ENCODE results near the gene SHMT1. TPM values are rescaled to one million over a fixed set of nuclear protein-coding genes. Genes with fewer than 3 reads are reported as not detected.
"Not testable (repeated sequence)": the region's sequence is repeated elsewhere in the genome, so short reads cannot be mapped to it uniquely, and the experiment has no call there.

SHMT1 gene
- total RNA-seq, 1 donor from 2014 or later, result 27.8 TPM

DNA sequence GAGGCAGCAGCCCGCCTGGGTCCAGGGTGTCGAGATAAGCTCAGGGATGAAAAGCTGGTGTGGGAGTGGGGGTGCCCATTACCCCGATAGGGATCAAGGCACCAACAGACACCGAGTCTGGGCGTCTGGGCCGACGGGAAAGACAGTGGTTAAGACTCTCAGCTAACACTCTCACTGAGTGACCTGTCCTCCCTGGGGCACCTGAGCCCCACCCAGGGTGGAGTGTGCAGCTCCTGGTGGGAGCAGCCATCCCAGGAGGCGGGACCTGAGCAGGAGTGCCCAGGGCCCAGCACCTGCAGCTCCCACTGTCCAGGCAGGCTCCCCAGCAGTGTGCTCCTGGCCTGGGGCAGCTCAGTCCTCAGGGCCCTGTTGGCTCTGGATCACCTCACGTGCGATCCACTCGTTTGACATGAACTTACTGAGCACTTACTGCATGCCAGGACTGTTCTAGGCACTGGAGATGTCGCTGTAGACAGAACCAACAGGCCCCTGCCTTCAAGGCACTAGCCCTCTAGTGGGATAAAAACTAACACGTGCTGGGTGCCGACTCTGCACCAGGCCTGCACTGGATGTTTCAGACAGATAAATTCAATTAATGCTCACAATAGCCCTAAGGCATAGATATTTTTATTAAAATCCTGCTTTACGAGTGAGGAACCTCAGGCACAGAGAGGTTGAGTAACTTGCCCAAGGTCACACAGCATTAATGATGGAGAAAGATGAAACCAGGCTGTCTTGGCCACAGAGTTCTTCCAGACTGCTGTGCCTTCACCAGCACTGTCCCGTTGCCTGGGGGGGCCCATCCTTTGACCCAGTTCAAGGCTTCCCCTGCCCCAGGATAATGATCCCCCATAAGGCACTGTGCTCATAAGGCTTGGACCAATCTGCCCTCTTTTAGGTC lies 16.1 kb upstream of the SHMT1 start:
- no peaks in the 10 kb centered on the region for H3K36me3 ChIP-seq
- peaks cover 4% of the 10 kb centered on the region for H3K27me3 ChIP-seq
- no peaks in the 10 kb centered on the region for H3K4me1 ChIP-seq
- intact Hi-C loops (cut with DNase I), result no loop called here
- H3K9me3 ChIP-seq, result peaks cover 5% of the 10 kb centered on the region
- DNase-seq (peak; percentile 57), ATAC-seq (no peak)
- no peak overlapping the region for H3K27ac ChIP-seq
- TF ChIP-seq CTCF (IDR thresholded peaks at IDR 0.05), result no peak
- no peak overlapping the region for H3K4me3 ChIP-seq

GRCh38 chr17:18378614-18379013 lies 15.3 kb upstream of the SHMT1 start:
- ATAC-seq; H3K9me3 ChIP-seq; H3K4me3 ChIP-seq; H3K4me1 ChIP-seq; H3K36me3 ChIP-seq; intact Hi-C loops (cut with DNase I); H3K27me3 ChIP-seq: not testable (repeated sequence)
- DNase-seq, result peak; percentile 22
- H3K27ac ChIP-seq, result peak overlapping the region; percentile 72

DNA sequence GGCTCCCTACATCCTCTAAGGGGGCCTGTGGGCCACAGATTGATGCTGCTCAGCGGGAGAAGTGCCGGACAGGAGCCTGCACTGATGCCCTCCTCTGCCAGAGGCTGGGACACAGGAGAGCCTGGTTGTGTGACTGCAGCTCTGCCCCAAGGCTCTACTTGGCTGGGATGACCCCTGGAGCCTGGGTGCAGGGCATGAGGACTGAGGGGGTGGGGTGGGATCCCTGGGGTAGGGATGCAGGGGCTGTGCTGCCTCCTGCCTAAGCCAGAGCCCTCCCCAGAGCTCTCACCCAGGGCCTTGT lies 14.8 kb upstream of the SHMT1 start:
- intact Hi-C loops (cut with DNase I), result no loop called here
- ATAC-seq (no peak), DNase-seq (no peak)
- H3K36me3 ChIP-seq, result no peaks in the 10 kb centered on the region
- no peaks in the 10 kb centered on the region for H3K4me1 ChIP-seq
- peaks cover 4% of the 10 kb centered on the region for H3K27me3 ChIP-seq
- no peak for TF ChIP-seq CTCF (IDR thresholded peaks at IDR 0.05)
- H3K9me3 ChIP-seq, result peaks cover 5% of the 10 kb centered on the region
- H3K27ac ChIP-seq, result peak overlapping the region; percentile 72
- peak overlapping the region; percentile 16 for H3K4me3 ChIP-seq

- ATAC-seq (peak; percentile 93), DNase-seq (peak; percentile 94)
- no peaks in the 10 kb centered on the region for H3K4me1 ChIP-seq
- no peak for TF ChIP-seq CTCF (IDR thresholded peaks at IDR 0.05)
- H3K27me3 ChIP-seq, result peaks cover 4% of the 10 kb centered on the region
- intact Hi-C loops (cut with DNase I), result no loop called here
- H3K36me3 ChIP-seq, result no peaks in the 10 kb centered on the region
- peak within 1 kb of the TSS; percentile 72 for H3K27ac ChIP-seq
- H3K9me3 ChIP-seq, result peaks cover 5% of the 10 kb centered on the region
- H3K4me3 ChIP-seq, result peak within 1 kb of the TSS; percentile 16
Measured at GRCh38 chr17:18377437-18378204, 14.3 kb upstream of the SHMT1 start, which contains the start of gene EVPLL. Gene EVPLL (plus strand): TSS chr17:18377778. CDS start chr17:18380938, 3,160 bp downstream.

DNA sequence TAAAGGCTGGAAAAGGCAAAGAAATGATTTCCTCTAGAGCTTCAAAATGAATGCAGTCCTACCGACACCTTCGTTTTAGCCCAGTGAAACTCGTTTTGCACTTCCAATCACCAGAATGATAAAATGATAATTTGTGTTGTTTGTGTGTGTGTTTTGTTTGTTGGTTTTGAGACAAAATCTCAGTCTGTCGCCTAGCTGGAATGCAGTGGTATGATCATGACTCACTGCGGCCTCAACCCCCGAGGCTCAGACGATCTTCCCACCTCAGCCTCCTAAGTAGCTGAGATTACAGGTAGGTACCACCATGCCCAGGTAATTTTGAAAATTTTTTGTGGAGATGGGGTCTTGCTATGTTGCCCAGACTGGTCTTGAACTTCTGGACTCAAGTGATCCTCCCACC lies 10.9 kb upstream of the SHMT1 start:
- no peak for ATAC-seq
- Histone ChIP-seq H3K4me1 (no peaks in the 10 kb centered on the region), H3K9me3 (peaks cover 5% of the 10 kb centered on the region), H3K27ac (no peak overlapping the region), H3K4me3 (no peak overlapping the region), H3K36me3 (no peaks in the 10 kb centered on the region), H3K27me3 (no peaks in the 10 kb centered on the region)
- peak; percentile 6 for DNase-seq
- TF ChIP-seq CTCF (IDR thresholded peaks at IDR 0.05), result no peak
- intact Hi-C loops (cut with DNase I), result no loop called here

DNA sequence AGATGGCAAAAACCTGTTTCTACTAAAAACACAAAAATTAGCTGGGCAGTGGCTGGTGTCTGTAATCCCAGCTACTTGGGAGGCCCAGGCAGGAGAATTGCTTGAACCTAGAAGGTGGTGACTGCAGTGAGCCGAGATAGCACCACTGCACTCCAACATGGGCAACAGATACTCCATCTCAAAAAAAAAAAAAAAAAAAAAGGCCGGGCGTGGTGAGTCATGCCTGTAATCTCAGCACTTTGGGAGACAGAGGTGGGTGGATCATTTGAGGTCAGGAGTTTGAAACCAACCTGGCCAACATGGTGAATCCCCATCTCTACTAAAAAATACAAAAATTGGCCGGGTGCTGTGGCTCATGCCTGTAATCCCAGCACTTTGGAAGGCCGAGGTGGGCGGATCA lies 9.8 kb upstream of the SHMT1 start:
- peak; percentile 3 for DNase-seq
- H3K27me3 ChIP-seq; H3K27ac ChIP-seq; H3K9me3 ChIP-seq; intact Hi-C loops (cut with DNase I); H3K36me3 ChIP-seq; H3K4me1 ChIP-seq; ATAC-seq; H3K4me3 ChIP-seq: not testable (repeated sequence)

All from upper lobe of right lung (tissue), 1 donor.